Measurements from ENCODE around the gene PSMB4.
"Not testable (repeated sequence)": the region's sequence is repeated elsewhere in the genome, so short reads cannot be mapped to it uniquely, and the experiment has no call there.

DNA sequence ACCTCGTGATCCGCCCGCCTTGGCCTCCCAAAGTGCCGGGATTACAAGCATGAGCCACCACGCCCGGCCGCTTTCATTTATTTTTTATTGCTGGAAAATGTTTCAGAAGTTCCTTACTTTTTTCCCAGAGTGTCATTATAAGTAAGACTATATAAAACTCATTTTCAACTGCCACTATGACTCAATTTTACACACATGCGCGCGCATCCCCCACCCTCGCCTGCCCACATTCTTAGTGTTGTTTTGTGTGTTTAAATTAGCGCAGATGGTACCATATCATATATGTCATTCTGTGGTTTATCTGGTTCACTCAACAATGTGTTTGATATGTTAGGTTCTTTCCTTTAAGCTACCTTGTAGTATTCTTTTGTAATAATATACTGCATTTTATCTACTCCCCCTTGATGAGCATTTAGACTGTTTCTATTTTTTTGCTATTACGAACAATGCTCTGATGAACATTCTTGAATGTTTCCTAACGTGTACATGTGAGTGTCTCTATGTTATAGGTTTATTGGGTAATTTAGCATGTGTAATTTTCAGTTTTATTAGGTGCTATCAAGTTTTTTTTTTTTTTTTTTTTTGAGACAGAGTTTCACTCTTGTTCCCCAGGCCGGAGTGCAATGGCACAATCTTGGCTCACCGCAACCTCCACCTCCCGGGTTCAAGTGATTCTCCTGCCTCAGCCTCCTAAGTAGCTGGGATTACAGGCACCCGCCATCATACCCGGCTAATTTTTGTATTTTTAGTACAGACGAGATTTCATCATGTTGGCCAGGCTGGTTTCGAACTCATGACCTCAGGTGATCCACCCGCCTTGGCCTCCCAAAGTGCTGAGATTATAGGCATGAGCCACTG lies 8.9 kb upstream of the PSMB4 start:
- TF ChIP-seq, protein P1, sequence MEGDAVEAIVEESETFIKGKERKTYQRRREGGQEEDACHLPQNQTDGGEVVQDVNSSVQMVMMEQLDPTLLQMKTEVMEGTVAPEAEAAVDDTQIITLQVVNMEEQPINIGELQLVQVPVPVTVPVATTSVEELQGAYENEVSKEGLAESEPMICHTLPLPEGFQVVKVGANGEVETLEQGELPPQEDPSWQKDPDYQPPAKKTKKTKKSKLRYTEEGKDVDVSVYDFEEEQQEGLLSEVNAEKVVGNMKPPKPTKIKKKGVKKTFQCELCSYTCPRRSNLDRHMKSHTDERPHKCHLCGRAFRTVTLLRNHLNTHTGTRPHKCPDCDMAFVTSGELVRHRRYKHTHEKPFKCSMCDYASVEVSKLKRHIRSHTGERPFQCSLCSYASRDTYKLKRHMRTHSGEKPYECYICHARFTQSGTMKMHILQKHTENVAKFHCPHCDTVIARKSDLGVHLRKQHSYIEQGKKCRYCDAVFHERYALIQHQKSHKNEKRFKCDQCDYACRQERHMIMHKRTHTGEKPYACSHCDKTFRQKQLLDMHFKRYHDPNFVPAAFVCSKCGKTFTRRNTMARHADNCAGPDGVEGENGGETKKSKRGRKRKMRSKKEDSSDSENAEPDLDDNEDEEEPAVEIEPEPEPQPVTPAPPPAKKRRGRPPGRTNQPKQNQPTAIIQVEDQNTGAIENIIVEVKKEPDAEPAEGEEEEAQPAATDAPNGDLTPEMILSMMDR (optimal IDR thresholded peaks at IDR 0.05 in 1 of 3, IDR thresholded peaks at IDR 0.05 in 1 of 3, conservative IDR thresholded peaks at IDR 0.05 in 1 of 3; ENCODE audit: extremely low read depth in 1 of 3, insufficient read depth in 2 of 3, low read length in 3 of 3), result not testable (repeated sequence)
- TF ChIP-seq EZH2 (IDR thresholded peaks at IDR 0.05; ENCODE audit: low read length), result not testable (repeated sequence)

Measured in keratinocyte (primary cell).